Peyer's patch (tissue), 4 donors: ENCODE data around the gene NCKAP5. TPM values are rescaled to one million over a fixed set of nuclear protein-coding genes. Genes with fewer than 3 reads are reported as not detected.
A peak's percentile ranks its signal among the peaks of the same experiment; 100 is the strongest.

Source experiments
- DNase-seq, 3 donors: peaks; one replicate each; pipeline ENCODE4 v3.0.0-alpha.2; 2017 to 2019
- H3K27ac ChIP-seq, 4 donors: fragments of 200-600 bp; sonication (generic); one replicate each; pipeline ENCODE4 v1.5.1; 2016 to 2019
- H3K27me3 ChIP-seq, 2 donors: fragments of 200-600 bp; sonication (generic); one replicate each; pipeline ENCODE4 v1.5.1; 2019
- H3K36me3 ChIP-seq, 3 donors: fragments of 200-600 bp; sonication (generic); one replicate each; pipeline ENCODE4 v1.5.1; 2016 to 2019
- H3K4me1 ChIP-seq, 4 donors: fragments of 200-600 bp; sonication (generic); one replicate each; pipeline ENCODE4 v1.5.1; 2016 to 2019
- H3K4me3 ChIP-seq, 4 donors: fragments of 200-600 bp; sonication (generic); 1 replicate in 3 of 4; 2 replicates in 1 of 4; pipeline ENCODE4 v1.5.1; 2016 to 2019; ENCODE audit warnings: mild to moderate bottlenecking in 1 of 4
- H3K9me3 ChIP-seq, 4 donors: fragments of 200-600 bp; sonication (generic); one replicate each; pipeline ENCODE4 v1.5.1; 2016 to 2019; ENCODE audit warnings: mild to moderate bottlenecking in 1 of 4
- CTCF ChIP-seq, 6 experiments: fragments of 450-650 bp in 4 of 6; fragments of 200-600 bp in 2 of 6; sonication (generic) in 1 of 6; IDR thresholded peaks; one replicate each; pipeline ENCODE4 v1.5.1; 2017 to 2019; ENCODE audit warnings: antibody characterized with exemption in 6 of 6, mild to moderate bottlenecking in 3 of 6, moderate library complexity in 1 of 6
- POLR2A ChIP-seq, 2 donors: fragments of 450-650 bp; IDR thresholded peaks; one replicate each; pipeline ENCODE4 v1.5.1; 2017; ENCODE audit warnings: antibody characterized with exemption in 2 of 2, mild to moderate bottlenecking in 2 of 2, moderate library complexity in 2 of 2
- total RNA-seq, 4 donors: library from RNA; depleted of rRNA; stranded (reverse); fragments of >200 nt; gene quantifications; one replicate each; pipeline ENCODE4 v1.1.0, GENCODE V29; 2016

NCKAP5 gene
- total RNA-seq, 4 donors from 2014 or later: 9.1 to 28.5 (median 22.5) TPM

GRCh38 chr2:133588144-133588543, 19.9 kb upstream of the NCKAP5 start:
- Histone ChIP-seq H3K36me3 (no peaks in the 10 kb centered on the region), H3K27me3 (no peaks in the 10 kb centered on the region), H3K9me3 (no peaks in the 10 kb centered on the region), H3K4me3 (no peak overlapping the region), H3K4me1 (peaks cover 0 to 6% (median 0%) of the 10 kb centered on the region in 4 donors), H3K27ac (no peak overlapping the region)
- TF ChIP-seq POLR2A (IDR thresholded peaks at IDR 0.05) (no peak), CTCF (IDR thresholded peaks at IDR 0.05) (no peak)
- DNase-seq: no peak

GRCh38 chr2:133586978-133587377, 18.7 kb upstream of the NCKAP5 start:
- H3K9me3 ChIP-seq: no peaks in the 10 kb centered on the region
- DNase-seq: no peak
- H3K27ac ChIP-seq: no peak overlapping the region
- peaks cover 0 to 6% (median 0%) of the 10 kb centered on the region in 4 donors for H3K4me1 ChIP-seq
- H3K36me3 ChIP-seq: no peaks in the 10 kb centered on the region
- TF ChIP-seq CTCF (IDR thresholded peaks at IDR 0.05) (no peak), POLR2A (IDR thresholded peaks at IDR 0.05) (no peak)
- H3K27me3 ChIP-seq: no peaks in the 10 kb centered on the region
- H3K4me3 ChIP-seq: no peak overlapping the region

- H3K36me3 ChIP-seq: no peaks in the 10 kb centered on the region
- H3K27ac ChIP-seq: no peak overlapping the region
- H3K4me1 ChIP-seq: peaks cover 0 to 5% (median 0%) of the 10 kb centered on the region in 4 donors
- H3K4me3 ChIP-seq: no peak overlapping the region
- TF ChIP-seq CTCF (IDR thresholded peaks at IDR 0.05): peak in 1 of 6 experiments; percentile 3
- TF ChIP-seq POLR2A (IDR thresholded peaks at IDR 0.05): no peak
- no peak for DNase-seq
- H3K27me3 ChIP-seq: no peaks in the 10 kb centered on the region
- no peaks in the 10 kb centered on the region for H3K9me3 ChIP-seq
Measured at GRCh38 chr2:133581010-133581760, 12.9 kb upstream of the NCKAP5 start.

DNA sequence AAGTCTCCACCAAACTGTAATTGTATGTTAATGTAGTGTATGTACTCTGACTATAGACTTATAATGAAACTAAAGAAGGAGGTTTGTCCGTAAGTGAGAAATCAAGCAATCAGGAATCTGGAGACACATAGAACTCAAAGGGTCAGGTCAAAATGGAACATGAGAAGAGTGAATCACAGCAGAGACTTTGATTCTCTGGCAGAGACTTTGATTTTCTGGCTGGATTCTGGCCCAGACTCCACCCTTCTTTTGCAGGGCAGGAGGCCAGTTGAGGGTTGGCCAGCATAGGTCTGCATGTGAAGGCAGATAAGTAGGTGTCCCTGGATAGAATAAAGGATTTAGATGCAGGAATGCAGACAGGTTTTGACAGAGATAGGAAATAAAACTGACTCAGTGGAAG, 11.0 kb upstream of the NCKAP5 start:
- H3K4me1 ChIP-seq: peaks cover 0 to 5% (median 0%) of the 10 kb centered on the region in 4 donors
- peak in 2 of 3 donors; percentile 74 to 78 for DNase-seq
- TF ChIP-seq POLR2A (IDR thresholded peaks at IDR 0.05): no peak

GRCh38 chr2:133576714-133577113, 8.5 kb upstream of the NCKAP5 start:
- Histone ChIP-seq H3K27me3 (no peaks in the 10 kb centered on the region), H3K4me1 (peaks cover 0 to 5% (median 0%) of the 10 kb centered on the region in 4 donors), H3K27ac (peak overlapping the region in 2 of 4 donors; percentile 67 to 76), H3K4me3 (no peak overlapping the region), H3K9me3 (no peaks in the 10 kb centered on the region), H3K36me3 (no peaks in the 10 kb centered on the region)
- DNase-seq: peak in 1 of 3 donors; percentile 77
- TF ChIP-seq POLR2A (IDR thresholded peaks at IDR 0.05) (no peak), CTCF (IDR thresholded peaks at IDR 0.05) (no peak)

More for the DNA sequence above, 11.0 kb upstream of the NCKAP5 start:
- Histone ChIP-seq H3K27ac (peak overlapping the region in 2 of 4 donors; percentile 36 to 67), H3K36me3 (no peaks in the 10 kb centered on the region), H3K4me3 (peak overlapping the region in 1 of 4 donors; percentile 31), H3K9me3 (no peaks in the 10 kb centered on the region), H3K27me3 (no peaks in the 10 kb centered on the region)

GRCh38 chr2:133574620-133575019, 6.4 kb upstream of the NCKAP5 start:
- Histone ChIP-seq H3K9me3 (no peaks in the 10 kb centered on the region), H3K27me3 (no peaks in the 10 kb centered on the region), H3K36me3 (no peaks in the 10 kb centered on the region), H3K27ac (no peak overlapping the region), H3K4me1 (peaks cover 0 to 2% (median 0%) of the 10 kb centered on the region in 4 donors), H3K4me3 (no peak overlapping the region)
- TF ChIP-seq CTCF (IDR thresholded peaks at IDR 0.05) (no peak), POLR2A (IDR thresholded peaks at IDR 0.05) (no peak)
- no peak for DNase-seq
